ENCODE results near the gene VWA2.

Gene VWA2

DNA sequence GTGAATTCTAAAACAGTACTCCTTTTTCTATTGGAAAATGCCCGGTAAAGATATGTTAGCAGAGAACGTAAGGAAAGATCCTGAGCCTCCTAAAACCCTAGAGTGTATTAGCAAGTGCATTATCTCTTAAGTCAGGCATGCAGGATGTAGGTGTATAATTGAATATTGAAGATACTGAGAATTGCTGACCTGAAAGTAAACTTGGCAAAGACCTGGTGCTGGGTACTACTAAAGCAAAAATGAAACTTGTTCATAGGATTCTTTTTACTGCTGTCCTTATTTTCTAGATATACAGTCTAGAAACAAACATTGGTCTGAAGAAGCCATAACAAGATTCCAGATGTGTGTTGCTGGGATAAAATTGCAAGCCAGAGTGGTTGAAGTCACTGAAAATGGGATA, 18.8 kb upstream of the VWA2 start:
- no peak overlapping the region for H3K4me3 ChIP-seq (ENCODE audit: low read length in 2 of 2)
- no peaks in the 10 kb centered on the region for H3K9me3 ChIP-seq (ENCODE audit: control insufficient read depth in 2 of 2, low read length in 2 of 2)
- peaks cover 0 to 4% of the 10 kb centered on the region in 2 donors for H3K27me3 ChIP-seq (ENCODE audit: control insufficient read depth in 2 of 2, insufficient read depth in 2 of 2, low read length in 2 of 2)
- no peak overlapping the region for H3K27ac ChIP-seq (ENCODE audit: low read depth in 2 of 2, low read length in 2 of 2)
- H3K4me1 ChIP-seq (ENCODE audit: control insufficient read depth in 2 of 2, insufficient read depth in 2 of 2, low read length in 2 of 2), result no peaks in the 10 kb centered on the region
- no peaks in the 10 kb centered on the region for H3K36me3 ChIP-seq (ENCODE audit: control insufficient read depth in 2 of 2, insufficient read depth in 2 of 2, low read length in 2 of 2)
- H3K9ac ChIP-seq (ENCODE audit: low read depth in 1 of 2, low read length in 2 of 2), result no peak overlapping the region

- Histone ChIP-seq H3K9me3 (ENCODE audit: control insufficient read depth in 2 of 2, low read length in 2 of 2) (no peaks in the 10 kb centered on the region), H3K27me3 (ENCODE audit: control insufficient read depth in 2 of 2, insufficient read depth in 2 of 2, low read length in 2 of 2) (peaks cover 0 to 4% of the 10 kb centered on the region in 2 donors), H3K36me3 (ENCODE audit: control insufficient read depth in 2 of 2, insufficient read depth in 2 of 2, low read length in 2 of 2) (no peaks in the 10 kb centered on the region), H3K9ac (ENCODE audit: low read depth in 1 of 2, low read length in 2 of 2) (no peak overlapping the region), H3K4me3 (ENCODE audit: low read length in 2 of 2) (no peak overlapping the region), H3K4me1 (ENCODE audit: control insufficient read depth in 2 of 2, insufficient read depth in 2 of 2, low read length in 2 of 2) (no peaks in the 10 kb centered on the region), H3K27ac (ENCODE audit: low read depth in 2 of 2, low read length in 2 of 2) (no peak overlapping the region)
Observed at GRCh38 chr10:114221235-114221634, 17.8 kb upstream of the VWA2 start.

GRCh38 chr10:114223066-114223465, 16.0 kb upstream of the VWA2 start:
- H3K27ac ChIP-seq (ENCODE audit: low read depth in 2 of 2, low read length in 2 of 2), result no peak overlapping the region
- peaks cover 4 to 9% of the 10 kb centered on the region in 2 donors for H3K27me3 ChIP-seq (ENCODE audit: control insufficient read depth in 2 of 2, insufficient read depth in 2 of 2, low read length in 2 of 2)
- no peaks in the 10 kb centered on the region for H3K4me1 ChIP-seq (ENCODE audit: control insufficient read depth in 2 of 2, insufficient read depth in 2 of 2, low read length in 2 of 2)
- H3K9me3 ChIP-seq (ENCODE audit: control insufficient read depth in 2 of 2, low read length in 2 of 2), result no peaks in the 10 kb centered on the region
- no peak overlapping the region for H3K4me3 ChIP-seq (ENCODE audit: low read length in 2 of 2)
- H3K36me3 ChIP-seq (ENCODE audit: control insufficient read depth in 2 of 2, insufficient read depth in 2 of 2, low read length in 2 of 2), result no peaks in the 10 kb centered on the region
- no peak overlapping the region for H3K9ac ChIP-seq (ENCODE audit: low read depth in 1 of 2, low read length in 2 of 2)

- H3K4me3 ChIP-seq (ENCODE audit: low read length in 2 of 2), result no peak overlapping the region
- peaks cover 2 to 11% of the 10 kb centered on the region in 2 donors for H3K27me3 ChIP-seq (ENCODE audit: control insufficient read depth in 2 of 2, insufficient read depth in 2 of 2, low read length in 2 of 2)
- H3K9me3 ChIP-seq (ENCODE audit: control insufficient read depth in 2 of 2, low read length in 2 of 2), result no peaks in the 10 kb centered on the region
- H3K4me1 ChIP-seq (ENCODE audit: control insufficient read depth in 2 of 2, insufficient read depth in 2 of 2, low read length in 2 of 2), result no peaks in the 10 kb centered on the region
- no peak overlapping the region for H3K9ac ChIP-seq (ENCODE audit: low read depth in 1 of 2, low read length in 2 of 2)
- H3K27ac ChIP-seq (ENCODE audit: low read depth in 2 of 2, low read length in 2 of 2), result no peak overlapping the region
- no peaks in the 10 kb centered on the region for H3K36me3 ChIP-seq (ENCODE audit: control insufficient read depth in 2 of 2, insufficient read depth in 2 of 2, low read length in 2 of 2)
Observed at GRCh38 chr10:114228156-114228555, 10.9 kb upstream of the VWA2 start.

GRCh38 chr10:114232561-114233176, 6.4 kb upstream of the VWA2 start:
- H3K27me3 ChIP-seq (ENCODE audit: control insufficient read depth in 2 of 2, insufficient read depth in 2 of 2, low read length in 2 of 2), result peaks cover 19 to 20% of the 10 kb centered on the region in 2 donors
- H3K36me3 ChIP-seq (ENCODE audit: control insufficient read depth in 2 of 2, insufficient read depth in 2 of 2, low read length in 2 of 2), result no peaks in the 10 kb centered on the region

DNA sequence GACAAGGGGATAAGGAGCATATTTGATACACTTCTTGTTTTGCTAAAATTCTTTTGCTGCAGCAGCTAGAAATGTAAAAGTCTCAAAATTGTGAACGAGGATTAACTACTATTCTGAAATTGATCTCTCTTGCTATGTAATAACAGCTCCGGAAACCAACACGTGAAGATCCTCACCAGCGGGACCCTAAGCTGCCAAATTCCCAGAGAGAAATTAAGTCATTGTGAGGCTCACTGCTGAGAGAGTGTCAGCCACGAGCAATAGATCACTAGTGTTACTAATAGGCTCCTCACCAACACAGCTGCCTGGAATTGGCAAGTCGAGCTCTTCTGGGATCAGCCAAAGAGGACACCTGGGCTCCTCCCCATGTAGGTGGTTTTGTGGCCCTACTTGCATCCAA, 5.6 kb upstream of the VWA2 start:
- H3K4me3 ChIP-seq (ENCODE audit: low read length in 2 of 2), result no peak overlapping the region
- H3K36me3 ChIP-seq (ENCODE audit: control insufficient read depth in 2 of 2, insufficient read depth in 2 of 2, low read length in 2 of 2), result no peaks in the 10 kb centered on the region
- H3K4me1 ChIP-seq (ENCODE audit: control insufficient read depth in 2 of 2, insufficient read depth in 2 of 2, low read length in 2 of 2), result no peaks in the 10 kb centered on the region
- H3K27ac ChIP-seq (ENCODE audit: low read depth in 2 of 2, low read length in 2 of 2), result no peak overlapping the region
- no peaks in the 10 kb centered on the region for H3K9me3 ChIP-seq (ENCODE audit: control insufficient read depth in 2 of 2, low read length in 2 of 2)
- H3K9ac ChIP-seq (ENCODE audit: low read depth in 1 of 2, low read length in 2 of 2), result no peak overlapping the region
- peaks cover 24% of the 10 kb centered on the region in 2 donors for H3K27me3 ChIP-seq (ENCODE audit: control insufficient read depth in 2 of 2, insufficient read depth in 2 of 2, low read length in 2 of 2)

More at GRCh38 chr10:114232561-114233176, 6.4 kb upstream of the VWA2 start:
- H3K9ac ChIP-seq (ENCODE audit: low read depth in 1 of 2, low read length in 2 of 2), result no peak overlapping the region
- H3K9me3 ChIP-seq (ENCODE audit: control insufficient read depth in 2 of 2, low read length in 2 of 2), result no peaks in the 10 kb centered on the region
- H3K4me1 ChIP-seq (ENCODE audit: control insufficient read depth in 2 of 2, insufficient read depth in 2 of 2, low read length in 2 of 2), result no peaks in the 10 kb centered on the region
- no peak overlapping the region for H3K4me3 ChIP-seq (ENCODE audit: low read length in 2 of 2)
- H3K27ac ChIP-seq (ENCODE audit: low read depth in 2 of 2, low read length in 2 of 2), result no peak overlapping the region

GRCh38 chr10:114234132-114234531, 4.9 kb upstream of the VWA2 start:
- no peaks in the 10 kb centered on the region for H3K36me3 ChIP-seq (ENCODE audit: control insufficient read depth in 2 of 2, insufficient read depth in 2 of 2, low read length in 2 of 2)
- peaks cover 24 to 27% of the 10 kb centered on the region in 2 donors for H3K27me3 ChIP-seq (ENCODE audit: control insufficient read depth in 2 of 2, insufficient read depth in 2 of 2, low read length in 2 of 2)
- peaks cover 0 to 2% of the 10 kb centered on the region in 2 donors for H3K4me1 ChIP-seq (ENCODE audit: control insufficient read depth in 2 of 2, insufficient read depth in 2 of 2, low read length in 2 of 2)
- H3K27ac ChIP-seq (ENCODE audit: low read depth in 2 of 2, low read length in 2 of 2), result no peak overlapping the region
- no peaks in the 10 kb centered on the region for H3K9me3 ChIP-seq (ENCODE audit: control insufficient read depth in 2 of 2, low read length in 2 of 2)
- no peak overlapping the region for H3K4me3 ChIP-seq (ENCODE audit: low read length in 2 of 2)
- H3K9ac ChIP-seq (ENCODE audit: low read depth in 1 of 2, low read length in 2 of 2), result no peak overlapping the region

DNA sequence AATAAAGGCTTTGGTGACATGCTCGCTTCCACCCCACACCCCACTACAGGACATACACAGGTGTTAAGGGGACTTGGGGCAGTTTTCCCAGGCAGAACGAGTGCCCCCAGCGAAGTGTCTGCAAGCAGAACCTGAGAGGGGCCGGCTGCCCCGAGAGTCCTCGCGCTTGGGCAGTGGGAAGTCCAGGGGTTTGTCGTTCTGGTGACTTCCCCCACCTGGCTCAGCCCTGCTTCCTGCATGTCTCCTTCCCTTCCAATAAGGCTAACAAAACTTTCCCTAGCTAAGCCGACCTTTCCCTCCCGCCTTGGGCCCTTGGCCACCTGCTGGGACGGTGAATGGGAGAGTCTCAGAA, 916 bp downstream of the VWA2 start:
- H3K27me3 ChIP-seq (ENCODE audit: control insufficient read depth in 2 of 2, insufficient read depth in 2 of 2, low read length in 2 of 2), result peaks cover 52 to 55% of the 10 kb centered on the region in 2 donors
- H3K27ac ChIP-seq (ENCODE audit: low read depth in 2 of 2, low read length in 2 of 2), result no peak overlapping the region
- H3K4me3 ChIP-seq (ENCODE audit: low read length in 2 of 2), result peak overlapping the region in 1 of 2 donors; percentile 53
- H3K4me1 ChIP-seq (ENCODE audit: control insufficient read depth in 2 of 2, insufficient read depth in 2 of 2, low read length in 2 of 2), result peaks cover 4 to 7% of the 10 kb centered on the region in 2 donors
- no peaks in the 10 kb centered on the region for H3K36me3 ChIP-seq (ENCODE audit: control insufficient read depth in 2 of 2, insufficient read depth in 2 of 2, low read length in 2 of 2)
- no peaks in the 10 kb centered on the region for H3K9me3 ChIP-seq (ENCODE audit: control insufficient read depth in 2 of 2, low read length in 2 of 2)
- H3K9ac ChIP-seq (ENCODE audit: low read depth in 1 of 2, low read length in 2 of 2), result no peak overlapping the region

DNA sequence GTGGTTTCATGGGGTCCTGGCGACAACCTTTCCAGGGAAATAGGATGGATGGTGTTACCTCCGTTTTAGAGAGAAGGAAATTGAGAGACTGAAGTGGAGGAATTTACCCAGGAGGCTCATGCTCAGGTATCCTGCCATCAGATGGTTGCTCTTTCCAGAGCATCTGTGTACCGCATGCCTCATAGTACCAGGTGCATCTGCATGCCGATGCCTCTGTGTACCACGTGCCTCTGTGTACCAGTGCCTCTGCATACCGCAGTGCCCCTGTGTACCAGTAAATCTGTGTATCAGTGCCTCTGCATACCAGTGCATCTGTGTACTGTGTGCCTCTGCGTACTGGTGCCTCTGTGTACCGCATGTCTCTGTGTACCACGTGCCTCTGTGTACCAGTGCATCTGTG, 3.2 kb downstream of the VWA2 start:
- Histone ChIP-seq H3K4me1 (ENCODE audit: control insufficient read depth in 2 of 2, insufficient read depth in 2 of 2, low read length in 2 of 2) (peaks cover 7 to 12% of the 10 kb centered on the region in 2 donors), H3K9ac (ENCODE audit: low read depth in 1 of 2, low read length in 2 of 2) (no peak overlapping the region), H3K9me3 (ENCODE audit: control insufficient read depth in 2 of 2, low read length in 2 of 2) (no peaks in the 10 kb centered on the region), H3K27me3 (ENCODE audit: control insufficient read depth in 2 of 2, insufficient read depth in 2 of 2, low read length in 2 of 2) (peaks cover 40 to 49% of the 10 kb centered on the region in 2 donors), H3K27ac (ENCODE audit: low read depth in 2 of 2, low read length in 2 of 2) (no peak overlapping the region), H3K4me3 (ENCODE audit: low read length in 2 of 2) (no peak overlapping the region), H3K36me3 (ENCODE audit: control insufficient read depth in 2 of 2, insufficient read depth in 2 of 2, low read length in 2 of 2) (no peaks in the 10 kb centered on the region)

DNA sequence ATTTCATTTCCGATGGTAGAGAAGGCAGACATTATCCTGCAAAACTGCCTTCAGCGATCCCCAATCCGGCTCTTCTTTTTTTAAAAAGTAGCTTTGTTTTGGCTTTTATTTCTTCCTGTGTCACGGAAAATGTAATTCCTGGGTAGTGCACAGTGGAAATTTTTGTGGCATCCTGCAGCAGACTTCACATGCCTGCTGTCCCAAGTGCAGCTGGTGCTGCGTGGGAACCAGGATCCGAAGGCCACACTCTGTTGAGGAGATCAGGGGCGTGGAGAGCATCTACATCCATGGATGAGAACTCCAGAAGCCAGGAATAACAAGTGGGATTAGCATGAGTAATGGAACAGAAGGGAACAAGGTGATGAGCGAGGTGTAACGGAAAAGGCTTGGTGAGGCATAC, 4.6 kb downstream of the VWA2 start:
- H3K4me1 ChIP-seq (ENCODE audit: control insufficient read depth in 2 of 2, insufficient read depth in 2 of 2, low read length in 2 of 2), result peaks cover 7 to 12% of the 10 kb centered on the region in 2 donors
- H3K27me3 ChIP-seq (ENCODE audit: control insufficient read depth in 2 of 2, insufficient read depth in 2 of 2, low read length in 2 of 2), result peaks cover 34 to 41% of the 10 kb centered on the region in 2 donors
- H3K9me3 ChIP-seq (ENCODE audit: control insufficient read depth in 2 of 2, low read length in 2 of 2), result no peaks in the 10 kb centered on the region
- H3K4me3 ChIP-seq (ENCODE audit: low read length in 2 of 2), result no peak overlapping the region
- no peaks in the 10 kb centered on the region for H3K36me3 ChIP-seq (ENCODE audit: control insufficient read depth in 2 of 2, insufficient read depth in 2 of 2, low read length in 2 of 2)
- H3K27ac ChIP-seq (ENCODE audit: low read depth in 2 of 2, low read length in 2 of 2), result no peak overlapping the region
- no peak overlapping the region for H3K9ac ChIP-seq (ENCODE audit: low read depth in 1 of 2, low read length in 2 of 2)

Measured in mucosa of rectum (tissue), 2 donors.